Prostate gland (tissue), 2 donors: Measurements from ENCODE around the gene ANKLE1. TPM values are rescaled to one million over a fixed set of nuclear protein-coding genes. Genes with fewer than 3 reads are reported as not detected.

Source experiments
- DNase-seq: peaks from one replicate; pipeline ENCODE4 v3.0.0-alpha.2; 2019; ENCODE audit warnings: low spot score
- H3K27ac ChIP-seq, 2 donors: fragments of 200-600 bp; sonication (generic); 2 replicates each; pipeline ENCODE4 v1.5.1; 2017 to 2019
- H3K27me3 ChIP-seq: fragments of 200-600 bp; sonication (generic); replicated peaks from 2 replicates; pipeline ENCODE4 v1.5.1; 2019; ENCODE audit not compliant: insufficient read depth
- H3K36me3 ChIP-seq, 2 donors: fragments of 200-600 bp; sonication (generic); 1 replicate in 1 of 2; 2 replicates in 1 of 2; pipeline versions ENCODE4 v1.5.1 to v1.8.1; 2017 to 2019
- H3K4me1 ChIP-seq: fragments of 200-600 bp; sonication (generic); replicated peaks from 2 replicates; pipeline ENCODE4 v1.5.1; 2019
- H3K4me3 ChIP-seq, 2 donors: fragments of 200-600 bp; sonication (generic); 2 replicates each; pipeline ENCODE4 v1.5.1; 2017 to 2019
- H3K9me3 ChIP-seq: fragments of 200-600 bp; sonication (generic); 2 replicates; pipeline ENCODE4 v1.5.1; 2017
- POLR2A ChIP-seq: fragments of 450-650 bp; IDR thresholded peaks from one replicate; pipeline ENCODE4 v1.6.1; 2016; ENCODE audit warnings: antibody characterized with exemption, mild to moderate bottlenecking
- POLR2AphosphoS5 ChIP-seq: sonication (generic); formaldehyde crosslinking; IDR thresholded peaks from one replicate; pipeline ENCODE4 v1.6.1; 2017; ENCODE audit warnings: antibody characterized with exemption
- WGBS: methylation state at CpG from one replicate; pipeline ENCODE4 v1.1.5; 2018; 5-methylcytosine and 5-hydroxymethylcytosine counted together
- intact Hi-C: fragments of 100-400 bp; cut with DNase I; formaldehyde crosslinking; loops from one replicate; pipeline ENCODE4 v1.14.2; 2022
- total RNA-seq, 2 donors: library from RNA; depleted of rRNA; stranded (reverse); fragments of >200 nt; gene quantifications; one replicate each; pipeline ENCODE4 v1.1.0, GENCODE V29; 2016
- TF ChIP-seq, protein P1 (sequence below), 4 experiments: fragments of 200-600 bp in 2 of 4; fragments of 450-650 bp in 2 of 4; sonication (generic) in 2 of 4; IDR thresholded peaks; 1 replicate in 3 of 4; 2 replicates in 1 of 4; pipeline ENCODE4 v1.5.1; 2016 to 2019; ENCODE audit warnings: antibody characterized with exemption in 4 of 4, mild to moderate bottlenecking in 2 of 4, moderate library complexity in 2 of 4

Gene ANKLE1
- total RNA-seq, 2 donors from 2014 or later = 0.64 to 1.2 TPM

DNA sequence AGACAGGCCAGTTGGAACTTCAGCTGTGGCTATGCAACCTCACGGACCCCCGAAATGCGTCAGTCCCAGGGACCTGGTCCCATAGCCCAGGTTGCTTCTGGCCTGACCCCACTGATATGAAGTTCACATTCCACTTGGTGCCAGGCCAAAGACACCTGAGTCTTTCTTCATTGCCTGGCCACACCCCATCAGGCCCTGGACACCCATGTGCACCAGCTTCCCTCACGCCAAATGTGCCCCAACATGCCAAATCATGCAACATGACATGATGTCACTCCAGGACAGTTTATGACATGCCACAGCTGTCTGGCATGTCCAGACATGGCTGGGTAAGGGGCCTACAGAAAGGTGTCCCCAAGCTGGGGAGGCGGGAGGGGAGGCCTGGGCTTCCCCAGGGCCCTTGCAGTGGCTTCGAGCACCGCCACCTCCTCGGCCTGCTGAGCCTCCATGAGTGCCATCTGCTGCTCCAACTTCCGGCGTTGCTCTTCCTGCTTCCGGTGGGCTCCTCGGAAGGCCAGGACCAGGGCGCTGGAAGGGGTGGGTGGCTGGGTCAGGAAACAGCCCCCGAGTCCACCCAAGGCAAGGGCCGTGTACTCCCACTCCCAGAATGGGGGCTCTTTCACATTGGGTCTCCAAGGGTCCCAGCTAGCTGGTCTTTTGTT lies 31.7 kb upstream of the ANKLE1 start:
- intact Hi-C loops = no loop called here
- Histone ChIP-seq H3K9me3 (no peaks in the 10 kb centered on the region), H3K4me3 (no peak overlapping the region), H3K36me3 (no peaks in the 10 kb centered on the region), H3K27me3 (no peaks in the 10 kb centered on the region), H3K27ac (no peak overlapping the region), H3K4me1 (no peaks in the 10 kb centered on the region)
- TF ChIP-seq, protein P1, sequence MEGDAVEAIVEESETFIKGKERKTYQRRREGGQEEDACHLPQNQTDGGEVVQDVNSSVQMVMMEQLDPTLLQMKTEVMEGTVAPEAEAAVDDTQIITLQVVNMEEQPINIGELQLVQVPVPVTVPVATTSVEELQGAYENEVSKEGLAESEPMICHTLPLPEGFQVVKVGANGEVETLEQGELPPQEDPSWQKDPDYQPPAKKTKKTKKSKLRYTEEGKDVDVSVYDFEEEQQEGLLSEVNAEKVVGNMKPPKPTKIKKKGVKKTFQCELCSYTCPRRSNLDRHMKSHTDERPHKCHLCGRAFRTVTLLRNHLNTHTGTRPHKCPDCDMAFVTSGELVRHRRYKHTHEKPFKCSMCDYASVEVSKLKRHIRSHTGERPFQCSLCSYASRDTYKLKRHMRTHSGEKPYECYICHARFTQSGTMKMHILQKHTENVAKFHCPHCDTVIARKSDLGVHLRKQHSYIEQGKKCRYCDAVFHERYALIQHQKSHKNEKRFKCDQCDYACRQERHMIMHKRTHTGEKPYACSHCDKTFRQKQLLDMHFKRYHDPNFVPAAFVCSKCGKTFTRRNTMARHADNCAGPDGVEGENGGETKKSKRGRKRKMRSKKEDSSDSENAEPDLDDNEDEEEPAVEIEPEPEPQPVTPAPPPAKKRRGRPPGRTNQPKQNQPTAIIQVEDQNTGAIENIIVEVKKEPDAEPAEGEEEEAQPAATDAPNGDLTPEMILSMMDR (IDR thresholded peaks at IDR 0.05) = no peak
- TF ChIP-seq POLR2AphosphoS5 (no peak), POLR2A (no peak)
- DNase-seq = no peak
- 77% methylated on average over 14 of the region's 15 CpGs for WGBS

DNA sequence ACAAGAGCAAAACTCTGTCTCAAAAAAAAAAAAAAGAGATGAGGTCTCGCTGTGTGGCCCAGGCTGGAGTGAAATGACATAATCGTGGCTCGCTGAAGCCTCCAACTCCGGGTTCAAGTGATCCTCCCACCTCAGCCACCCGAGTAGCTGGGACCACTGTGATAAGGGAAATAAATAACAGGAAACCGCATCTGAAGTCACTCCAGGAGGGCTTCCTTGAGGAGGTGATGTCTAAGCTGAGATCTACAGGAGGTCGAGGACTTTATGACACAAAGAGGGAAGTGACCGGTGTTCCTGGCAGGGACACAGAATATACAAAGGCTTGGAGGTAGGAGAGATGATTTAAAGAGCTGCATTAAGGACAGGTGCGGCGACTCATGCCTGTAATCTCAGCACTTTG lies 27.1 kb upstream of the ANKLE1 start:
- Histone ChIP-seq H3K9me3 (no peaks in the 10 kb centered on the region), H3K4me3 (no peak overlapping the region), H3K27ac (no peak overlapping the region), H3K36me3 (no peaks in the 10 kb centered on the region), H3K4me1 (no peaks in the 10 kb centered on the region), H3K27me3 (no peaks in the 10 kb centered on the region)
- no peak for DNase-seq
- intact Hi-C loops = no loop called here
- TF ChIP-seq POLR2AphosphoS5 (no peak), POLR2A (no peak)
- TF ChIP-seq, protein P1 (IDR thresholded peaks at IDR 0.05) = no peak
- WGBS = 85% methylated on average over 10 of the region's 10 CpGs

DNA sequence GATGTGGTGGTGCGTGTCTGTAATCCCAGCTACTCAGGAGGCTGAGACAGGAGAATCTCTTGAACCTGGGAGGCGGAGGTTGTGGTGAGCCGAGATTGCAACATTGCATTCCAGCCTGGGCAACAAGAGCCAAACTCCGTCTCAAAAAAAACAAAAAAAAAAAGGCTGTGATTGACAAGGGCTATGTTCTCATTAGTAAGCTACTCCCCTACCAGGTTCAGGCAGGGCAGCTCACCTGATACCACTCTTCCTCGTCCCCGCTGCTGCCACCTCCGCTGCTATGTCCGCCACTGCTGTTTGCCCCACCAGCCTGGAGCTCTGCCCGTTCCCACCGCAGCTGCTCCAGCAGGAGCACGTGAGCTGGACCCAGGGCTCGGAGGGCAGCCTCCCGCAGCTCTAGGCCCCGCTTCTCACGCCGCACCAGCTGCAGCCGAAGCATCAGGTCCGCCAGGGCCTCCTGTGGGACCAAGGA lies 26.5 kb upstream of the ANKLE1 start:
- no peak overlapping the region for H3K27ac ChIP-seq
- no peaks in the 10 kb centered on the region for H3K4me1 ChIP-seq
- H3K4me3 ChIP-seq = no peak overlapping the region
- H3K9me3 ChIP-seq = no peaks in the 10 kb centered on the region
- no peak for TF ChIP-seq POLR2A
- no peak for TF ChIP-seq POLR2AphosphoS5
- TF ChIP-seq, protein P1 (IDR thresholded peaks at IDR 0.05) = no peak
- H3K27me3 ChIP-seq = no peaks in the 10 kb centered on the region
- no peak for DNase-seq
- WGBS = 72% methylated on average over 18 of the region's 18 CpGs
- H3K36me3 ChIP-seq = no peaks in the 10 kb centered on the region
- intact Hi-C loops = no loop called here

DNA sequence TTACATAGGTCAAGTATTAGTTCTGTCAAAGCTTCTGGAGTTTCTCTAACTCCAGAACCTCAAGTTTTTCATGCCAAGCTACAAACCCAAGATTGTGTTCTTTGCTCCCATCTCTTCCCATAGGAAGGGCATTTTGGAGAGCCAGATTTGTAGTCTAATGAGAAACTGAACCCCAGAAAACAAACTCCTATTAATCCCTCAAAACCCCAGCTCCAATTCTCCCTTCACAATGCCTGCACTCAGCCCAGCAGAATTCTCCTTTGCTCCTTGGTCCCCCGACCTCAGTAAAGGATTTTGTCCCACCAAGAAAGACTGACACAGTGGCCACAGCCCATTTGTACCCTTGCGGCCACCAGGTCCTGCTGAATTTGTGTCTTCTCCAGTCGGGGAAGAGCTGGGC lies 25.6 kb upstream of the ANKLE1 start:
- TF ChIP-seq POLR2AphosphoS5 = no peak
- TF ChIP-seq, protein P1 (IDR thresholded peaks at IDR 0.05) = no peak
- TF ChIP-seq POLR2A = no peak
- intact Hi-C loops = no loop called here

DNA sequence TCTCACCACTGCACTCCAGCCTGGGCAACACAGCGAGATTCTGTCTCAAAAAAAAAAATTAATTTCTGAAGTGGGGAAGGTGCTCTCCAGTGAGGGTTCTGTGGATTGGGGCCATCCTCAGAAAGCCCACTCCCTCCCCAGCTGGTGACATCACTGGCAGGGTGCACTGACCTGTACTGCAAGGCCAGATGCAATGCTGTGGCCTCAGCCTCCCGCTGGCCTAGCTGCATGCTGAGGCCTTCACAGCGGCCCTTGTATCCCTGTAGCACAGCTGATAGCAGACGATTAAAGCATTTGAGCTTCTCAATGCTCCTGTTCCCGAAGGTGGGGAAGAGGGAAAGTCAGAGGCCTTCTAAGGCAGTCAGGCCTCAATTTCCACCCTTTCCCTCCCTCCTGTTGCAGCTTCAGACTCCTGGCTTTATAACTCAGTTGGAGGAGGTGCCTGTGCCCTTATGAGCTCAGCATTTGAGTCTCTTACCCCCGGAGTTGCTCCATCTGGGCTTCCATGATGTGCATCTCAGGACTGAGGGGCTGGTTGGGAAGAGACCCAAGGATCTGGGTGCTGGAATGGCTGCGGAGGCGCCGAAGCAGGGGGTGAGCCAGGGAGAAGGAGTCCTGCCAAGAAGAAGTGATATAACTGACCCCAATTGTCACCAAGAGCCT lies 22.5 kb upstream of the ANKLE1 start:
- Histone ChIP-seq H3K4me3 (no peak overlapping the region), H3K9me3 (no peaks in the 10 kb centered on the region), H3K27me3 (no peaks in the 10 kb centered on the region), H3K36me3 (no peaks in the 10 kb centered on the region), H3K4me1 (no peaks in the 10 kb centered on the region), H3K27ac (no peak overlapping the region)
- intact Hi-C loops = no loop called here
- DNase-seq = no peak
- TF ChIP-seq POLR2AphosphoS5 = no peak
- TF ChIP-seq, protein P1 (IDR thresholded peaks at IDR 0.05) = no peak
- no peak for TF ChIP-seq POLR2A
- 94% methylated on average over 8 of the region's 9 CpGs for WGBS

More for the DNA sequence above, 25.6 kb upstream of the ANKLE1 start:
- 85% methylated on average over 3 of the region's 3 CpGs for WGBS
- Histone ChIP-seq H3K4me1 (no peaks in the 10 kb centered on the region), H3K36me3 (no peaks in the 10 kb centered on the region), H3K9me3 (no peaks in the 10 kb centered on the region), H3K4me3 (no peak overlapping the region), H3K27me3 (no peaks in the 10 kb centered on the region), H3K27ac (no peak overlapping the region)
- no peak for DNase-seq
